Smooth muscle cell of the brain vasculature (primary cell): ENCODE measurements around the gene ABCA8.
"Not testable (repeated sequence)": the region's sequence is repeated elsewhere in the genome, so short reads cannot be mapped to it uniquely, and the experiment has no call there.

Experiments used
- DNase-seq: peaks from one replicate; pipeline ENCODE4 v3.0.0-alpha.2; 2012; ENCODE audit warnings: low read depth, low spot score

The ABCA8 gene, protein sequence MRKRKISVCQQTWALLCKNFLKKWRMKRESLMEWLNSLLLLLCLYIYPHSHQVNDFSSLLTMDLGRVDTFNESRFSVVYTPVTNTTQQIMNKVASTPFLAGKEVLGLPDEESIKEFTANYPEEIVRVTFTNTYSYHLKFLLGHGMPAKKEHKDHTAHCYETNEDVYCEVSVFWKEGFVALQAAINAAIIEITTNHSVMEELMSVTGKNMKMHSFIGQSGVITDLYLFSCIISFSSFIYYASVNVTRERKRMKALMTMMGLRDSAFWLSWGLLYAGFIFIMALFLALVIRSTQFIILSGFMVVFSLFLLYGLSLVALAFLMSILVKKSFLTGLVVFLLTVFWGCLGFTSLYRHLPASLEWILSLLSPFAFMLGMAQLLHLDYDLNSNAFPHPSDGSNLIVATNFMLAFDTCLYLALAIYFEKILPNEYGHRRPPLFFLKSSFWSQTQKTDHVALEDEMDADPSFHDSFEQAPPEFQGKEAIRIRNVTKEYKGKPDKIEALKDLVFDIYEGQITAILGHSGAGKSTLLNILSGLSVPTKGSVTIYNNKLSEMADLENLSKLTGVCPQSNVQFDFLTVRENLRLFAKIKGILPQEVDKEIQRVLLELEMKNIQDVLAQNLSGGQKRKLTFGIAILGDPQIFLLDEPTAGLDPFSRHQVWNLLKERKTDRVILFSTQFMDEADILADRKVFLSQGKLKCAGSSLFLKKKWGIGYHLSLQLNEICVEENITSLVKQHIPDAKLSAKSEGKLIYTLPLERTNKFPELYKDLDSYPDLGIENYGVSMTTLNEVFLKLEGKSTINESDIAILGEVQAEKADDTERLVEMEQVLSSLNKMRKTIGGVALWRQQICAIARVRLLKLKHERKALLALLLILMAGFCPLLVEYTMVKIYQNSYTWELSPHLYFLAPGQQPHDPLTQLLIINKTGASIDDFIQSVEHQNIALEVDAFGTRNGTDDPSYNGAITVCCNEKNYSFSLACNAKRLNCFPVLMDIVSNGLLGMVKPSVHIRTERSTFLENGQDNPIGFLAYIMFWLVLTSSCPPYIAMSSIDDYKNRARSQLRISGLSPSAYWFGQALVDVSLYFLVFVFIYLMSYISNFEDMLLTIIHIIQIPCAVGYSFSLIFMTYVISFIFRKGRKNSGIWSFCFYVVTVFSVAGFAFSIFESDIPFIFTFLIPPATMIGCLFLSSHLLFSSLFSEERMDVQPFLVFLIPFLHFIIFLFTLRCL (N-terminal part only)

GRCh38 chr17:68955181-68955841 lies at the start of gene ABCA8:
Gene ABCA8 (minus strand): TSS chr17:68955392. CDS start chr17:68942034, 13,358 bp downstream.
- peak; percentile 57 for DNase-seq

DNA sequence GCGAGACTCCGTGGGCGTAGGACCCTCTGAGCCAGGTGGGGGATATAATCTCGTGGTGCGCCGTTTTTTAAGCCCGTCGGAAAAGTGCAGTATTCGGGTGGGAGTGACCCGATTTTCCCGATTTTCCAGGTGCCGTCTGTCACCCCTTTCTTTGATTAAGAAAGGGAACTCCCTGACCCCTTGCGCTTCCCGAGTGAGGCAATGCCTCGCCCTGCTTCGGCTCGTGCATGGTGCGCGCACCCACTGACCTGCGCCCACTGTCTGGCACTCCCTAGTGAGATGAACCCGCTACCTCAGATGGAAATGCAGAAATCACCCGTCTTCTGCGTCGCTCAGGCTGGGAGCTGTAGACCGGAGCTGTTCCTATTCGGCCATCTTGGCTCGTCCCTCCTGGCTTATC lies 49.6 kb upstream of the ABCA8 start:
- DNase-seq: not testable (repeated sequence)

- not testable (repeated sequence) for DNase-seq
These were observed 44.6 kb upstream of the ABCA8 start for GRCh38 chr17:68999743-69000142.

DNA sequence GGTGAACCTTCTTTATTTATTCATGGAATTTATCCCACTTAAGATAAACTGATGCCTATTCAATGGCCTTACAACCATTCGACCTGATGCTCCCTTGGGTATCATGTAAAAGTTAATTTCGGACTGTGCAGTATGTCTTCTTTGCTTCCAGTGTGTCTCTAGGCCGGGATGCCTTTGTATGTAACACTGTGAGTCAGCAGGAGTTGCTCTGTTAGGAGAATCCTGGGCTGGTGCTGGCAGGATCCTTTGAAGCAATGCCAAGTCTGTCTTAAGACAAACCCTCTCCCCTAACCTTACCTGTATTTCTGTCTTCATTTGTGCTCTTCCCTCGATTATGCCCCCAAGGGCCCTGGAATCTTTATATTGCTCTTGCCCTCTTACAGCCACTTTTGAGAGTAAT lies 37.9 kb upstream of the ABCA8 start:
- DNase-seq: no peak

DNA sequence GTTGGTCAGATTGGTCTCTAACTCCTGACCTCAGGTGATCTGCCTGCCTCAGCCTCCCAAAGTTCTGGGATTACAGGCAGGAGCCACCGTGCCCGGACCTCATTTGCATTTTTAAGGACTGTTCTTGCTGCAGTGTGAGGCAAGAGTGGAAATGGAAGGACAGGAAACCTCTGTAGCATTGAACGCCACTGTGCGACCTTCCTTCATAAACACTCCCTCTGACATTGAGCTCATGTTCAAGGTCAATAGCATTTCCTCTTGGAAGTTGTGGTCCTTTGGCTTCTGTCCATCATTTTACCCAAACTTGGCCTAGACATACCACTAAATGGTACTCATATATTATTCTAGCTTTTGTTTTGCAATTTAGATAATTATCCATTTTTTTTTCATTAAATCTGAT lies 32.8 kb upstream of the ABCA8 start:
- DNase-seq: no peak

DNA sequence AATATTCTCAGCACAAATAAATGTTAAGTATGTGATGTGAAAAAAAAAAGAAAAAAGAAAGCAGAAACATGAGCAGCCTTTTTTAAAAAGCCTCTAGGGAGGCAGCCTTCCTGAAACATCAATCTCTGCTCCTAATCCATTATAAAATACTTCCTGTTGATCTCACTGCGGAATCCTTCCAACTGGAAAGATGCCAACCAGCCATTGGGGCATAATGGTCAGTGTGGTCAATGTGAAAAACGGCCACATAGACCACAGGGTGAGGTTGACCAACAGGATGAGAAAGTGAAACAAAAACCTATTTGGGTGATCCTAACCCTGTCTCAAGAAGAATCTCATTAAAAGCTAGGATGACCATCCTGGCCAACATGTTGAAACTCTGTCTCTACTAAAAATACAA lies 26.1 kb upstream of the ABCA8 start:
- DNase-seq: peak; percentile 59

GRCh38 chr17:68973098-68973846 lies 18.1 kb upstream of the ABCA8 start:
- no peak for DNase-seq

DNA sequence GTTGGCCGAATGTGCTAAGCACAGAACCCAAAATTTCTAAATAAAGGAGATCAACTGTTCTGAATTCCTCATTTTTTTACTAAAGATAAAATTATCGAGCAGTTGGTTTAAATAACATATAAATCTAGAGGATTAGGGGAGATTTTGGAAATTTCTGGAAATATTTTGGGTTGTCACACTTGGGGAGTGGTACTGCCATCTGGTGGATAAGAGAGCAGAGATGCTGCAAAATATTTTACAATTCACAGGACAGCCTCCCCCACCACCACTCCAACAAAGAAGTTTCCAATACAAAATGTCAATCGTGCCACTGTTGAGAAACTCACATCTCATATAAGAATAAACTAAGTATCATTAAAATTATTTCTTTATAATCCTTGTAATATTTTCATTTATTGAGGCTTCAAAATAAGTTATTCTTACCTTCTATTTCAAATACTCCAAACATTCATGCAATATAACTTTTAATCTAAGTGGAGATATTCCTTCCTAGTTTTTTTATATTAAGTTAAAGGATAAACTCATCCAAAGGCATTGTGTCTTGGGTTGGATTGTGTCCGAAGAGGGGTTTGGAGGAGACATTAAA lies 17.0 kb upstream of the ABCA8 start:
- no peak for DNase-seq

DNA sequence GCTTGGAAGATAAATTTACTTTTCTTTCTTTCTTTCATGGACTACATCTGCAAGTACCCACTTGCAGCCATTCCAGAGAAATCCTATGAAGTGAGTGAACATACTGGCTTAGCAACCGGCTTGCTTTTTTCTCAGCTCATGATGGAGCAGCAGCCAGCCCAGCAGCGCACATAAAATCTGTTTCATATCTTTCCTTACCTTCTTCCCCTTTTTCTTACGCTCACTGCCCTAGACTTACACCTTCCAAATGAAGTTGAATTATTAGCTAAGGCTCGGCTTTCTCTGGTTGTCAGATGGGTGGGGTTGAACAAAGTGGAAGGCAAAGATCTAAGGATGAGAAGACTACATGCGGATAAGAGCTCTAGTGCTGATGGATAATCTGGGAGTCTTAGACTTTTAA lies 13.9 kb upstream of the ABCA8 start:
- no peak for DNase-seq

DNA sequence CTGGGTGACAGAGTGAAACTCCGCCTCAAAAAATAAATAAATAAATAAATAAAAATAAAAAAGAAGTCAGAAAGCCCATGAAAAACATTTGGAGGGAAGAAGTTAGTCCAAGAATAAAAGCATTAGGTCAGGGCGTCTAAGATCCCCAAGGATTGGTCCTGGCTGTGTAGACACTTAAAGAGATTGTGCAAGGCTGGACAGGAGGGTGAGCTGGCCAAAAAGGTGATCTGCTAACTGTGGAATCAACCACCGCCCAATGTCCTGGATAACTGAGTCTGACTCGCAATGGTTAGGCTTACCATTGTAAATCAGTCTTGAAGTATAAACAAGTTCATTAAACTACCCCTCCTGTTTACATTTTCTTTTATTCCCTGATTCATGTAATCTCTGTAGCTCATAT lies 8.8 kb upstream of the ABCA8 start:
- no peak for DNase-seq

- no peak for DNase-seq
These were observed 6.2 kb upstream of the ABCA8 start for GRCh38 chr17:68961214-68961882.

DNA sequence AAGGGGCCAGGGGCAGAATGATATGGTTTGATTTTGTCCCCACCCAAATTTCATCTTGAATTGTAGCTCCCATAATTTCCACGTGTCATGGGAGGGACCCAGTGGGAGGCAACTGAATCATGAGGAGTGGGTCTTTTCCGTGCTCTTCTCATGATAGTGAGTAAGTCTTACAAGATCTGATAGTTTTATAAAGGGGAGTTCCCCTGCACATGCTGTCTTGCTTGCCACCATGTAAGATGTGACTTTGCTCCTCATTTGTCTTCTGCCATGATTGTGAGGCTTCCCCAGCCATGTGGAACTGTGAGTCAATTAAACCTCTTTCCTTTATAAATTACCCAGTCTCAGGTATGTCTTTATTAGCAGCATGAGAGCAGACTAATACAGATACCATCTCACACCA lies 3.9 kb upstream of the ABCA8 start:
- not testable (repeated sequence) for DNase-seq

- DNase-seq: no peak
These were observed 2.8 kb upstream of the ABCA8 start for GRCh38 chr17:68957944-68958343.

DNA sequence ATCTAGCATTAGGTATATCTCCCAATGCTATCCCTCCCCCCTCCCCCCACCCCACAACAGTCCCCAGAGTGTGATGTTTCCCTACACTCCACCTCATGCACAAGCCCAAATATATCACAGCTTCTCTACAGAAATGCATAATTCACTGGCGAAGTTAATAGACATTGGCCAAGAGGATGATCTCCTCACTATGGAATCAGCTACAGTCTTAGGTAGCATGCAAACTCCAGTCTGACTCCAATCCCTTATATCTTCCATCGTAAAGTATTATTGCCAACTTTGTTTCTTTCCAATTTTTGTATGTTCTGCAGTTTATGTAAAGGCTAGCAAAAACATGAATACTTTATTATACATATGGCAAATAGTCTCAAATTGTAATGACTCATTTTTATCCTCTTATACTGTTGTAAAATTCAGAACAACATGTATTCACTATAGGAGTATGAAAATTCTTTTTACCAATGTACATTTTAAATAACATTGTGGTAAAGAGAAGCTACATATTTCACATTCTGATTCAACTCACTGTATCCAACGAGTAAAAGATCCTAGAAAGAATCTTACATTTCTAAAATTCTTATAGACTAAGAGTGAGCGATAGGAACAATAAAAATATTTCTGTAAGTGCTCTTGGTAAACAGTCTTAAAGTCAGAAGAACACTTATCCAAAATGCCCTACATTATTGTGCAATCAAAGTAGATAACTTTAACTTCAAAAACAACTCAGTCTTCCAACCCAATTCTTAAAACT lies 871 bp downstream of the ABCA8 start:
- DNase-seq: no peak

DNA sequence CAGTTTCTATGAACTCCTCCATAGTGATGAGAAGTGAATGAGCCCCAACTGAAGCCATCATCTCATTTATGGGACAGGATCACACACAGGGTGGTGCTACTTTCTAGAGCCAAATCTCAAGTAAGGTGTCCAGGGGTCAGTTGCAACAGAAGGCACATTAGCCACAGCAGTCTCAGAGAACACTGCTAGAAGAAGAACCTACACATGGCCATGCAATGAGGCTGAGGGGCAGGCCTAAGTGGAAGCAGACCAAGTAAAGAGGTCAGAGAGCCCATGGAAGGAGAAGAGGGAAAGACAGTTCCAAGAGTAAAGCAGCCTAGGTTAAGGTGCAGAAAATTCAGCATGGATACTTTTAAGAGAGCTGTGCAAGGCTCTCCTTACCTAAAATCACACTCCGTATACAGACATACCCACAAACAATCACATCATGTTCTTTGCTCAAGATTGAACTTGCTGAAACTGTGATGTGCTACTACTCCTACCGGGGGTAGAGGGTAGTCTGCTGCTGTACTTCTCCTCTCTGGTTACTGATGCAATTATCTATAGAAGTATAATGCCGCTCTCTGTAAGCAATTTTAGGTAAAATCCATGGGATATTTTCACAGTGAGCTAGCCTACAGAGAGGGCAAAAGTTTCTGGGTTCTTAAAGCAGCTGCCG lies 1.7 kb downstream of the ABCA8 start:
- DNase-seq: no peak

DNA sequence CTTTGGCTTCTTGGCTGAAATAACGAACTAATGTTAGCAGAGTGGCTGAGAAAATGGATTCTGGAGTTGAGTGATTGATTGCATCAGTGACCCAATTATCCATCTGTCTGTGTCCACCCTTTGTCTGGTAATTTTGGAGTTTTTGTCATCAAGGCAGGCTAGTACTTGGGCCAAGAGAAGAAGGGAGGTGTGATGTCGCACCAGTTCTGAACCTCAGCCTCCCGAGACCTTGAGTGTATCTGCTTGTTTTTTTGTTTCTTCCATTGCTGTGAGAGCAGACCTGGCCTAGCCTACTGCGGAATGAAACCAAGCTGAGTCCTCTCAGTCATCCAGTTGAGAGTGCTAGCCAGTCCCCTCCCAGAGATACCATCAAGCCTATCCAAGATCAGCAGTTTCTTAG lies 4.5 kb downstream of the ABCA8 start:
- no peak for DNase-seq

GRCh38 chr17:68947868-68948267 lies 7.3 kb downstream of the ABCA8 start:
- DNase-seq: not testable (repeated sequence)

DNA sequence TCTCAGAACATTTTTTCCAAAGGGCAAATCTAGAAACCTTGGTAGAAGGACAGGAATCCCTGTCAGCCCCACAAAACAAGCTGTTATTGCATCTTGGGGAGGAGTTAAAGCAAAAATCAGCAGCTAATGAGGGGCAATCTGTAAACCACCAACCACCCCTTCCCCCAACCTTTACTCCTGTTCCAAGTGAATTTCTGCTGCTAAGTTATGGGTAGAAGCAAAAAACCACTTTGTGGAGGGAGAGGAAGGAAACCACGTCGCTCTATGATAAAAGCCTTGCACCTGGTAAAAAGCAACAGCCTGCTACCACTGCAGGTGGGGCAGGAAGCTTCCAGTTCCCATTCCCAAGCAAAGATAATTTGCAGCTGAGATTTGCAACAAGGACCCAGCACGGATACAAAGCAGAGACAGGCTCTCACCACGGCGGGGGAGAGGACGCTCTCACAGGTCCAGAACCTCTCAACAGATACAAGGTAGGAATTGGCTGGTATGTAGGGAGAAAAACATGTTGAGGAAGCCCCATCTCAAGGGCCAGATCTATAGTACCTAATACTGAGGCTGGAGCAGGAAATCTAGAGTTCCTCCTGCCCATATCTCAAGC lies 10.7 kb downstream of the ABCA8 start:
- DNase-seq: no peak
